Peyer's patch (tissue), 4 donors: ENCODE data around the gene RINL.

Experiments used
- POLR2A ChIP-seq, 2 donors: fragments of 450-650 bp; IDR thresholded peaks; one replicate each; pipeline ENCODE4 v1.5.1; 2017; ENCODE audit warnings: antibody characterized with exemption in 2 of 2, mild to moderate bottlenecking in 2 of 2, moderate library complexity in 2 of 2
- TF ChIP-seq, protein P1 (sequence below), 6 experiments: fragments of 450-650 bp in 4 of 6; fragments of 200-600 bp in 2 of 6; sonication (generic) in 1 of 6; IDR thresholded peaks; one replicate each; pipeline ENCODE4 v1.5.1; 2017 to 2019; ENCODE audit warnings: antibody characterized with exemption in 6 of 6, mild to moderate bottlenecking in 3 of 6, moderate library complexity in 1 of 6

DNA sequence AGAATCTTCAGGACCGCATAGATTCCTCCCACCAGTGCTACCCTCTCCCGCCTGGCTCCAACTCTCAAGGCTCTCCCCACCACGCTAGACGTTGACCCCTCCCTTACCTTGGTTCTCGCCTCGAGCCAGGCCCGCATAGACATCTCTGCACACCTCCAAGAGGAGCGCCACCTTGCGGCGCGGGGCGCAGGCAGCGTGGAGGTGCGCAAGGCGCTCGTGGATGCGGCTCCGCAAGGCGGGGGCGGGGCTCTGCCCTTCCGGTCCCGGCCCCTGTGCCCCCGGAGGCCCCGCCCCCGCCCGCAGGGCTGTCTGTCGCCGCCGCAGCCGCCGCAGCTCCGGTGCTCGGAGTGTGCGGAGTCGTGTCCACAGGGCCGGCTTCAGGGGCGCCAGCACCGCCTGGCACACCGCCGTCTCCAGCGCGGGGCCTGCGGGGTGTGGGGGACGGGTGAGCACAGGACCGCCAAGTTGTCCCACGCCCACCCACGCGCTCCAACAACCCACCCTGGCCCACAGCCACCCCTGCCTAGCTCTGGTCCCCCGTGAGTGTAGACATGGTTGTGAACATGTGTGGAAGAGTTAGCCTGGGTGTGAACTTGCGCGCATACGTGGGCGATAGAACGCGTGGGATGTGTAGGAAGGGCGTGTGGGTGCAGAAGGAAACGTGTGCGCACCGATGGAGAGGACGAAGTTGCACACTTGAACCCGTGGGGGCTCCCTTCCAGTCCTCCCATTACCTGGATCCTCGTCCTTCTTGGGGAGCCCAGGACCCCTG lies 8.1 kb downstream of the RINL start:
- TF ChIP-seq, protein P1, sequence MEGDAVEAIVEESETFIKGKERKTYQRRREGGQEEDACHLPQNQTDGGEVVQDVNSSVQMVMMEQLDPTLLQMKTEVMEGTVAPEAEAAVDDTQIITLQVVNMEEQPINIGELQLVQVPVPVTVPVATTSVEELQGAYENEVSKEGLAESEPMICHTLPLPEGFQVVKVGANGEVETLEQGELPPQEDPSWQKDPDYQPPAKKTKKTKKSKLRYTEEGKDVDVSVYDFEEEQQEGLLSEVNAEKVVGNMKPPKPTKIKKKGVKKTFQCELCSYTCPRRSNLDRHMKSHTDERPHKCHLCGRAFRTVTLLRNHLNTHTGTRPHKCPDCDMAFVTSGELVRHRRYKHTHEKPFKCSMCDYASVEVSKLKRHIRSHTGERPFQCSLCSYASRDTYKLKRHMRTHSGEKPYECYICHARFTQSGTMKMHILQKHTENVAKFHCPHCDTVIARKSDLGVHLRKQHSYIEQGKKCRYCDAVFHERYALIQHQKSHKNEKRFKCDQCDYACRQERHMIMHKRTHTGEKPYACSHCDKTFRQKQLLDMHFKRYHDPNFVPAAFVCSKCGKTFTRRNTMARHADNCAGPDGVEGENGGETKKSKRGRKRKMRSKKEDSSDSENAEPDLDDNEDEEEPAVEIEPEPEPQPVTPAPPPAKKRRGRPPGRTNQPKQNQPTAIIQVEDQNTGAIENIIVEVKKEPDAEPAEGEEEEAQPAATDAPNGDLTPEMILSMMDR (IDR thresholded peaks at IDR 0.05), result peak; percentile 75 to 97 (median 94)
- peak in 1 of 2 donors; percentile 18 for TF ChIP-seq POLR2A (IDR thresholded peaks at IDR 0.05)
